Motor neuron (in vitro differentiated cells): ENCODE data around the gene ZBTB7C. TPM values are rescaled to one million over a fixed set of nuclear protein-coding genes. Genes with fewer than 3 reads are reported as not detected.

Experiments
- ATAC-seq, 8 experiments: fragments of 200-7000 bp; cut with Tn5 transposase; replicated peaks in 6 of 8; 2 replicates each; pipeline ENCODE4 v1.8.0; 2021; ENCODE audit warnings: mild to moderate bottlenecking in 8 of 8, moderate library complexity in 8 of 8
- H3K27ac ChIP-seq, 2 donors: fragments of 250-450 bp; sonication (Bioruptor Pico); 2 replicates each; pipeline ENCODE4 v1.9.0; 2021; ENCODE audit warnings: antibody characterized with exemption in 2 of 2, mild to moderate bottlenecking in 2 of 2, moderate library complexity in 1 of 2
- H3K4me1 ChIP-seq, 2 donors: fragments of 250-450 bp; sonication (Bioruptor Pico); replicated peaks in 1 of 2; 2 replicates each; pipeline ENCODE4 v1.6.1; 2021; ENCODE audit warnings: antibody characterized with exemption in 2 of 2, mild to moderate bottlenecking in 2 of 2, moderate library complexity in 1 of 2
- H3K4me3 ChIP-seq, 5 donors: fragments of 250-450 bp; sonication (Bioruptor Pico); 2 replicates each; pipeline ENCODE4 v1.9.0; 2021; ENCODE audit warnings: antibody characterized with exemption in 5 of 5, mild to moderate bottlenecking in 5 of 5, moderate library complexity in 4 of 5
- WGBS, 10 experiments: fragments of 450-650 bp; shearing (Covaris generic); methylation state at CpG; one replicate each; pipeline ENCODE4 v1.0.0; 2022; 5-methylcytosine and 5-hydroxymethylcytosine counted together
- in situ Hi-C, 9 experiments: fragments of 400-800 bp; cut with MboI; loops; one replicate each; pipeline ENCODE4 v1.15.0; 2021; ENCODE audit warnings: low sequenced_read_pairs in 9 of 9, low pct_unique_long_range_greater_than_20kb in 2 of 9; ENCODE audit not compliant: unreplicated experiment in 9 of 9
- total RNA-seq, 8 experiments: library from RNA; unstranded; fragments of 300-600 nt; gene quantifications; 2 replicates each; pipeline versions ENCODE4 v1.2.3 to v1.2.4, GENCODE V29; 2022

ZBTB7C gene
- total RNA-seq, 8 experiments from 2014 or later, result 0.36 to 11.2 (median 3.8) TPM

DNA sequence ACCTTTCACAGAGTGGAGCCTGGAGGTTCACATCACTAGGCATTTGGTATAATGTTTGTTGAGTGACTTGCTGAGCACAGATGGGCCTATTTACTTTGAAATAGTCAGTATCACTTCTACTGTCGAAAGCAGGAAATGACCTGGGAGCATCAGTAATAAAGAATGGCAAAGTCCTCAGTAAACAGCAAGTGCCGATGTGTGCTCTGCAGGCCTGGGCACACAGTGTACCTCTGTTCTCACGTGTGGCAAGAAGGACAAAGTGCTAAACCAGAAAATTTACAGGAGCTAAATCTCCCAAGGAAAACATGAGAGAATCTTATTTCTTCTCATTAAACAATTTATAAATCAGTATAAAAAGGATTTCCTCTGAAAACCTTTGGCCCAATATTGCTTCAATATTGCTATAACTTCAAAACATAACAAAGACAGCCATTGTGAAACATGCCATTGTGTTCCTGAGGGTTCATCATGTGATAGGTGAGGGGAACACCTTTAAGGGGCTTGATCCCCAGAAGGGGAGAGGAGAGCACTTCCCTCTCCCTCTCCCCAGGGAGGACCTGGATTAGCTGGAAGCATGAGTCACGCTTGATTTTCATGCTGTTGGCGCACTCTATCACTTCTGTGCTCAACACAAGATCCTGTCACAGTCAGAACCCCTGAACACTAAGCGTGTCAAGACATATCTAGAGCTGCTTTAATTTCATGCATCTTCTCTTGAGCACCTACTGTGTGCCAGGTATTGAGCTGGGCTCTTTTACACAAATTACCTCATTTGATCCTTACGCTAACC, 347.2 kb downstream of the ZBTB7C start:
- Histone ChIP-seq H3K4me1 (peaks cover 15 to 27% of the 10 kb centered on the region in 2 donors), H3K27ac (no peak overlapping the region), H3K4me3 (no peak overlapping the region)
- WGBS, 10 experiments, result 60 to 94% (median 79%) methylated on average over 1 to 7 of the region's 7 CpGs; no CpG with 5 or more reads in 3 of the 10 experiments
- peak in 5 of 8 experiments; percentile 46 to 68 (median 62) for ATAC-seq
- in situ Hi-C loops, result no loop called here

GRCh38 chr18:48060970-48061369, 348.2 kb downstream of the ZBTB7C start:
- 18 to 100% (median 73%) methylated on average over 1 to 2 of the region's 3 CpGs; no CpG with 5 or more reads in 7 of the 10 experiments for WGBS, 10 experiments
- Histone ChIP-seq H3K4me1 (peaks cover 15 to 20% of the 10 kb centered on the region in 2 donors), H3K27ac (no peak overlapping the region), H3K4me3 (no peak overlapping the region)
- in situ Hi-C loops, result no loop called here
- no peak for ATAC-seq

DNA sequence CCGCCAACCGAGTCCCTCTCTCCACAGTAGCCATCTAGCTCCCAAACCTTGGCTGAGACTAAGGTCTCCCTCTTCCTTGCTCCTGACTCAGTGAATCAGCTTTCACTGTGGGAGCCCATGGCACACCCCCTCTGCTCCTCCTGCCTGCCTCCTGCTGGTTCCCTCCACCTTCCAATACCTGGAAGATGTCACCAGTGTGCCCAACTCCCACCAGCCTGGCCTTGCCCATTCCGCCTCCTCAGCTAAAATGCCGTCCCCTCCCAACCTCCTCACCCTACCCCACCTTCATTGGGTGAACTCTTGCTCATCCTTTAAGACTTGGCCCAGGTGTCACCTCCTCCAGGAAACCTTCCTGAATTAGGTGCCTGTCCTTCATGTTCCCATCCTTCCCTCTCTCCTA, 348.8 kb downstream of the ZBTB7C start:
- ATAC-seq, result no peak
- in situ Hi-C loops, result no loop called here
- WGBS, 10 experiments, result 60 to 100% (median 80%) methylated on average over 1 to 2 of the region's 4 CpGs; no CpG with 5 or more reads in 7 of the 10 experiments
- Histone ChIP-seq H3K27ac (no peak overlapping the region), H3K4me3 (no peak overlapping the region), H3K4me1 (peaks cover 15 to 19% of the 10 kb centered on the region in 2 donors)

DNA sequence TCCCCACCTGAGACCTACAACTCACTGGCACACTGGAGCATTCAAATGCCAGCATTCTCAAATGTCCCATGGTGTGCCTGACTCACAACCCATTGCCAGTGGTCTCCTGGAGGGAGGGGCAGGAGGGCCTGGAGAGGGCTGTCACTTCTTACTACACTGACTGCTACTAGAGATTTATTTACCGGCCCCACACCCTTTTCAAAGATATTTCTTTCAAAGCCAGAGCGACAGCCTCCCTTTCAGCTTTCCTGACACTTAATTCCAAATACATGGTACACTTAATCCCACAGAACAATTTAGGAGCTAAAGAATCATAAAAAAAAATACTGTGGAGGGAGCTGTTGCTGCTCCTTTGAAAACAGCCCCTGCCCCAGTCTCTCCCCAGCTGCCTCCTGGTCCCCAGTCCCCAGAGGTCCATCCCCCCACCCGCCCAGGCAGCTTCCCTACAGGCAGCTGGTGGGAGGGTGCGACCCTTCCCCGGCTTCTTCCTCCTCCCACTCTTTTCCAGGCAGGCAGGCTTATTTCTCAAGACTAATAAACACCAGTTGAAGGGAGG, 349.6 kb downstream of the ZBTB7C start:
- H3K4me3 ChIP-seq, result no peak overlapping the region
- H3K27ac ChIP-seq, result no peak overlapping the region
- in situ Hi-C loops, result no loop called here
- ATAC-seq, result peak in 7 of 8 experiments; percentile 65 to 91 (median 89)
- peaks cover 15 to 19% of the 10 kb centered on the region in 2 donors for H3K4me1 ChIP-seq
- WGBS, 10 experiments, result 0 to 33% (median 4%) methylated on average over 1 to 4 of the region's 5 CpGs; no CpG with 5 or more reads in 6 of the 10 experiments

DNA sequence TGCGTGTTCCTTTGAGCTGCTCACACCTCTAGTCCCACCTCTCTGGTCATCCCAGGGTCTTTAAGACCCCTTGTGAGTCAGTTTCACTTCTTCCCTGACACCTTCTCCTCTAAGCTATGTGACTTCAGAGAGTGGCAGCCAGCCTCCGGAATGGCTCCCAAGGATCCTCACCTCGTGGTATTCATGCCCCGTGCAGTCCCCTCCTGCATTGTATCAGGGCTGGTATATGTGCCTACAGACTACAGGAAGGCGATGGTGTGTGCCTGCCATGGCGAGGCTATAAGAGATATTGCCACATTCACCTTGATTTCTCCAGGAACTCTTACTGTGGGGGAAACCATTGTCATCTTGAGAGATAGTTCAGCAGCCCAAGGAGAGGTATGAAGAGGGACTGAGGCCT, 350.7 kb downstream of the ZBTB7C start:
- WGBS, 10 experiments, result 47 to 100% (median 94%) methylated on average over 2 to 3 of the region's 6 CpGs; no CpG with 5 or more reads in 7 of the 10 experiments
- Histone ChIP-seq H3K27ac (no peak overlapping the region), H3K4me3 (no peak overlapping the region), H3K4me1 (peaks cover 25 to 27% of the 10 kb centered on the region in 2 donors)
- in situ Hi-C loops, result no loop called here
- ATAC-seq, result no peak

GRCh38 chr18:48057018-48057417, 352.2 kb downstream of the ZBTB7C start:
- no peak for ATAC-seq
- in situ Hi-C loops, result no loop called here
- H3K27ac ChIP-seq, result no peak overlapping the region

GRCh38 chr18:48055351-48055750, 353.8 kb downstream of the ZBTB7C start:
- in situ Hi-C loops, result no loop called here
- H3K27ac ChIP-seq, result no peak overlapping the region
- H3K4me1 ChIP-seq, result peaks cover 23 to 27% of the 10 kb centered on the region in 2 donors
- H3K4me3 ChIP-seq, result no peak overlapping the region
- no peak for ATAC-seq
- WGBS, 10 experiments, result 10 to 100% (median 70%) methylated on average over 1 to 5 of the region's 6 CpGs; no CpG with 5 or more reads in 2 of the 10 experiments

More at GRCh38 chr18:48057018-48057417, 352.2 kb downstream of the ZBTB7C start:
- no peak overlapping the region for H3K4me3 ChIP-seq
- peaks cover 25 to 27% of the 10 kb centered on the region in 2 donors for H3K4me1 ChIP-seq

DNA sequence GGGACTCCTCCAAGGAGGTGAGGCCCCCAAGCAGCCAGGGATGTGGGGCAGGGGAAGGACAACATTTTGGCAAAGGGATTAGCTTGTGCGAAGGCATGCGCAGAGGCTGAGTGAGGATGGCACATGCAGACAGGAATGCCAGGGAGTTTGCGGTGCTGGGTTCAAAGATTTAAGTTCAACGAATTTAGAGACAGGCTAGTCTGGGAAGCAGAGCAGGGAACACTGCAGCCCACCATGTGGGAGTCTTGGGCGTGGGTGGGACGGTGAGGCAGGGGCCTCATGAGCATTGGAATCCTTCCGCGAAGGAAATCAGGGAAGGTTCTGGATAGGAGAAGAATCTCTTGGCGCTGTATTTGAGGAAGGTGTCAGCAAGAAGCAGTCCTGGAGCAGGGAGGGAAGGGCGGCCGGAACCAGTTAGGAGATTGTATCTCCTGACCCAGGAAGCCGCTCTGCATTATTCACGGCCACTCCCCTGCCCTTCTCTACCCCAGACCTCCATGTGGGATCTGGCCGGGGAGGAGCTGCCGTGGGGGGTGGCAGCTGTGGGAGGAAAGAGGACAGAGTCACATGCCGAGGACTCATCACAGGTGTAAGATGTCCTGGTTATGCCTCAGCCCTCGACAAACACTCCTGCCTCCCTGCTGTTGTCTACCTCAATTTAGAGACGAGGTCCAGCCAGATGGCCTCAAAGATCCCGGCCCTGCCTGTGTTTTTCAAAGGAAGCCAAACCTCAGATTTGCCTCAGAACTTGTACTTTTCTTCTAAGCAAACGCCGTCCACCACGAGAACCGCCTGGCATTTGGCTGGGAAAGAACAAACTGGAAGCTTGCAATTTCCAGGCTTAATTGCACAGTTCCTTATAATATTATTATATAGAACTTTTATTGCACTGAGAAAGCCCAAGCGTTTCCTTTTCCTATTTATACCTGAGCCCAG, 355.0 kb downstream of the ZBTB7C start:
- peak; percentile 62 to 97 (median 88) for ATAC-seq
- Histone ChIP-seq H3K4me3 (no peak overlapping the region), H3K4me1 (peaks cover 11 to 15% of the 10 kb centered on the region in 2 donors), H3K27ac (peak overlapping the region in 1 of 2 donors; percentile 19)
- 43 to 87% (median 75%) methylated on average over 1 to 12 of the region's 24 CpGs; no CpG with 5 or more reads in 1 of the 10 experiments for whole genome bisulfite sequencing, 10 experiments
- in situ Hi-C loops, result no loop called here

- 33 to 100% (median 88%) methylated on average over 1 to 7 of the region's 7 CpGs; no CpG with 5 or more reads in 3 of the 10 experiments for WGBS, 10 experiments
- Histone ChIP-seq H3K4me3 (no peak overlapping the region), H3K27ac (no peak overlapping the region), H3K4me1 (peaks cover 8 to 9% of the 10 kb centered on the region in 2 donors)
- ATAC-seq, result no peak
- in situ Hi-C loops, result no loop called here
These were observed 356.3 kb downstream of the ZBTB7C start for GRCh38 chr18:48052842-48053241.

GRCh38 chr18:48051945-48052840, 357.0 kb downstream of the ZBTB7C start:
- 0 to 93% (median 75%) methylated on average over 1 to 6 of the region's 8 CpGs; no CpG with 5 or more reads in 2 of the 10 experiments for whole genome bisulfite sequencing, 10 experiments

DNA sequence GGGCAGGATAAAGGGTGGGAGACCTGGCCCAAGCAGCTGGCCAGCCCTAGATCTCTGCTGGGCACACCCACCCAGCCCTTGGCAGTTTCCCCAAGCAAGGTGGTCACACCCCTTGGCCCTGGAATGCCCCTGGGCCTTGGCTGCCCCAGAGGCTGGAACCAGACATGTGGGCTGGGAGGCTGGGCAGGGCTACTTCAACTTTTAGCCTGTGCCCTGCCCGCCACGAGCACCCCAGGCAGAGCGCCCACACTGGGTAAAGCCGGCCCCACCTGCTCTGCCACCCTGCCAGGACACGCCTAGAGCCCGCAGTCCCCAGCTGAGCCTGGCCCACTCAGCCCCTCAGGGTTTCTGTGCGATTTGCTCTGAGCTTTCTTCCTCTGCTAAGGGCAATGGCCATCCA, 359.0 kb downstream of the ZBTB7C start:
- peak in 3 of 8 experiments; percentile 37 to 56 (median 44) for ATAC-seq
- WGBS, 10 experiments, result 83 to 100% (median 87%) methylated on average over 1 to 3 of the region's 7 CpGs; no CpG with 5 or more reads in 7 of the 10 experiments
- in situ Hi-C loops, result no loop called here
- Histone ChIP-seq H3K27ac (no peak overlapping the region), H3K4me3 (no peak overlapping the region), H3K4me1 (peaks cover 8 to 9% of the 10 kb centered on the region in 2 donors)

More at GRCh38 chr18:48051945-48052840, 357.0 kb downstream of the ZBTB7C start:
- in situ Hi-C loops, result no loop called here
- ATAC-seq, result no peak
- no peak overlapping the region for H3K4me3 ChIP-seq
- no peak overlapping the region for H3K27ac ChIP-seq
- H3K4me1 ChIP-seq, result peaks cover 8 to 9% of the 10 kb centered on the region in 2 donors

- Histone ChIP-seq H3K4me1 (peaks cover 8 to 9% of the 10 kb centered on the region in 2 donors), H3K27ac (no peak overlapping the region), H3K4me3 (no peak overlapping the region)
- in situ Hi-C loops, result loop anchor here in 2 of 9 experiments (10.0 to 25.0 kb wide), 3 partner anchors 163 to 395 kb away; no protein-coding TSS in a partner anchor
- 8 to 100% methylated on average over 1 to 2 of the region's 5 CpGs; no CpG with 5 or more reads in 8 of the 10 experiments for WGBS, 10 experiments
- peak in 3 of 8 experiments; percentile 28 to 74 (median 44) for ATAC-seq
These were observed 359.4 kb downstream of the ZBTB7C start for GRCh38 chr18:48049757-48050156.
